HG03571 (cell line): ENCODE results near the gene CHD2.
A peak's percentile ranks its signal among the peaks of the same experiment; 100 is the strongest.

ENCODE experiments used
- ATAC-seq: cut with Tn5 transposase; IDR thresholded peaks from one replicate; pipeline ENCODE4 v1.9.1; 2021; ENCODE audit not compliant: unreplicated experiment

The CHD2 gene

DNA sequence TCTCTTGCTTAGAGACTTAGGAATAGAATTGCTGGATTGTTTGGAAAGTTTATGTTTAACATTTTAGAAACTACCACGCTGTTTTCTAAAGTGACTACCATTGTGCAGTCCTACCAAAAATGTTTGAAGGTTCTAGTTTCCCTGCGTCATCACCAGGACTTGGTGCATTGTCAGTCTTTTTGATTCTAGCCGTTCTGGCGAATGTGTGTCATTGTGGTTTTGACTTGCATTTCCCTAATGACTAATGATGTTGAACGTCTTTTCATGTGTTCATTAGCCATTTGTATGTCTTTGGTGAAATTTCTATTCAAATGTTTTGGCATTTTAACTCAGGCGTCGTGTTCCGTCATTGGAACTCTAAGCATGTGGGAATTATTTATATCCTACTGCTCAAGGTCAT lies 58.0 kb downstream of the CHD2 start:
- ATAC-seq = no peak

DNA sequence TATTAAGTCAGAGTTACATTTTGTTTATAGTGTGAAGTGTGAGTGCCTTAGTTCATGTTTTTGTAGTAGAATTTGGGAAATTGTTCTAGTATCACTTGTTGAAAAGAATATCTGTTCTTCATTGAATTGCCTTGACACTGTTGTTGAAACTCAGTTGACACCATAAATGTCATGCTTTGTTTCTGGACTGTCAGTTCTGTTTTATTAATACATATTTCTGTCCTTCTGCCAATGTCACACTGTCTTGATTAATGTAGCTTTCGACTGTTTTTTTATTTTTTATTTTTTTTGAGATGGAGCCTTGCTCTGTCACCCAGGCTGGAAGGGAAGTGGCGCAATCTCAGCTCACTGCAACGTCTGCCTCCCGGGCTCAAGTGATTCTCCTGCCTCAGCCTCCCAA lies 59.1 kb downstream of the CHD2 start:
- ATAC-seq = no peak

DNA sequence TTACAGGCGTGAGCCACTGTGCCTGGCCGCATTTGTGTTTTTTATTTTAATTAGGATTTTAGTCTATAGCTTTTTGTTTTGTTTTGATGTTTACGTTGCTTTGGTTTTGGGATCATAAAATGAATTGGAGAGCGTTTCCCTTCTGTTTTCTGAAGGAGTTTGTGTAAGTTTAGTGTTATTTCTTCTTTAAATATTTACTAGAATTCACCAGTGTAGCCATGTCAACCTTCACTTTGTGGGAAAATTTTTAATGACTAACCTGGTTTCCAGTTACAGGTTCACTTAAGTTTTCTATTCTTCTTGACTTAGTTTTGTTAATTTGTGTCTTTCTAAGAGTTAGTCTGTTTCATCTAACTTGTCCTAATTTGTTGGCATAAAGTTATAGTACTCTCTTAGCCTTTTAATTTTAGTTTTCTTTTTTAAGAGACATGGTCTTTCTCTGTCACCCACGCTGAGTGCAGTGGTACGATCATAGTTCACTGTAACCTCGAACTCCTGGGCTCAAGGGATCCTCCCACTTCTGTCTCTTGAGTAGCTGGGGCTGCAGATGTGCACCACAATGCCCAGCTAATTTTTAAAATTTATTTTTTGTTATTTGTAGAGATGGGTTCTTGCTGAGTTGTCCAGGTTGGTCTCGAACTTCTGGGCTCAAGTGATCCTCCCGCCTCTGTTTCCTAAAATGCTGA lies 61.0 kb downstream of the CHD2 start:
- no peak for ATAC-seq

DNA sequence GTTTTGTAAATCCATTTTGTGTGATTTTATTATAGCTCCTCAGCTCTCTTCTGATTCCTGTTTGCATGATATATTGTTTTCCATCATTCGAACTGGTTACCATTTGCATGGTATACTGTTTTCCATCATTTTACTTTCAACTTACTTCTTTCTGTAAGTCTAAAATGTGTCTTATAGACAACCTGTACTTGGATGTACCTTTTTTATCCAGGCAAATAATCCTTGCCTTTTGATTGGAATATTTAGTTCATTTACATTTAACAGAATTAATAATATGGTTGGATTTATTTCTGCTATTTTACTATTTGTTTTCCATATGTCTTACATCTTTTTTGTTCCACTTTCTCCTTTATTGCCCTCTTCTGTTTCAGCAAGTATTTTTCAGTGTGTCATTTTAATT lies 62.8 kb downstream of the CHD2 start:
- ATAC-seq = no peak

DNA sequence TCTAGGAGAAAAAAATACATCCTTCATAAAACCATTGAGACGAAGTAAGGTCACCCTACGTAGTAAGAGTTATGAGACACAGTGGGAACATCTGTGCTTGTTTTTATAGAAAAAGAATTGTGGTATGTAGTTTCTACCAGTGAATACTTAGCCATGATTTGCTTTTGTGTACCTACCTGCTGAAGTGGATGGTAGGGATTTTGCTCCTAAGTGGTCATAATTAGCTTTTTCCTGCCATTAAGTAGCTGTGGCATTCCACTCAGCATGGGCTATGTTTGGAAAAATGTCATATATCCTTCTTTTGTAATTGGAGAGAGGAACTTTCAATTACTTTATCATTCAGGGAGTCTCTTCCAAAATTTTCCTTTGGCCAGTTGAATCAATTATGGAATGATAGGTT lies 63.7 kb downstream of the CHD2 start:
- no peak for ATAC-seq

DNA sequence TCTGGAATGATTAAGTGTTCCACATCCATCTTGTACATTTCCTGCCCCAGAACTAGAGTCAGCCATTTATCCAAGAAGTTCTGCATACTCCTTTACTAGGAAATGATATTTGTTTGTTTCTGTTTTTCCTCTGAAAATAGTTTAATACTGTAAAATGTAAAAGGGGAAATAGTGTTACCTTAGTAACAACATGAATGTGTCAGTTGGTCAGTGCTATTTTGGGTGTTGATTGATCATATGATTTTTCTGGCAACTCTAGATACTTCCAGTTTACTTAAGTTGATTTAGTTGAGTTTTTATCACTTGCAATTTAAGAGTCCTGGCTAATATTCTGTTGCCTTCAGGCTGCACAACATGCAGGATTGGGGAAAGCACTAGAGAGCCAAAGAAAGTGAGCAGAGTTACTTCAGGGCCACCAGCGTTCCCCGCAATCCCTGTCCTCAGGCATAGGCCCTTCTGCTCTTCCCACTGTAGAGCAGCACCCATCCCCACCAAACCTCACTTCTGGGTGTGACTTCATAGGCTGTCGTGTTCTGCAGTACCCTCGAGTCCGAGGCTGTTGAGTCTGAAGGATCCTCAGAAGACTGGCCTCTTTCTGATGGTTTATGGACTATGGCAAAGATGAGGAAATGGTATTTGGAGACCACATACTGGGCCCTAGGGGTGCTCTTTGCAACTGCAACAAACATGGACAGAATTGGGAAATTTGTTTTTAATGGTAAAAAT lies 69.0 kb downstream of the CHD2 start:
- no peak for ATAC-seq

DNA sequence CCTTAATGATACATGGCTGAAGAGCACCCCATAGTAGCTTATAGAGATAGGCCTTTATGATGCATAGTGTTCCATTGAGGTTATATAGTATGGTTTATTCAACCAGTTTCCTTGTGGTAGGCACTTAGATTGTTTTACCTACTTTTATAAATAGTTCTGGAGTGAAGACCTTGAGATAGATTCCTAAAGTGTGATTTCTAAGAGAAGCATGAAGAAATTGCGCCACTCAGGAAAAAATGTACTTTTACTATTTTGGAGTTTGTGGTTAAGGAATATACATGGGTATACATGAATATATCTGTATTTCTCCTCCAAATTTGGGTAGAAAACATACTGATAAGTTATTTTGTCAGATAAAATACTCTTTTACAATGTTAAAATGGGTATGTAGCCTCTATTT lies 70.5 kb downstream of the CHD2 start:
- ATAC-seq = no peak

DNA sequence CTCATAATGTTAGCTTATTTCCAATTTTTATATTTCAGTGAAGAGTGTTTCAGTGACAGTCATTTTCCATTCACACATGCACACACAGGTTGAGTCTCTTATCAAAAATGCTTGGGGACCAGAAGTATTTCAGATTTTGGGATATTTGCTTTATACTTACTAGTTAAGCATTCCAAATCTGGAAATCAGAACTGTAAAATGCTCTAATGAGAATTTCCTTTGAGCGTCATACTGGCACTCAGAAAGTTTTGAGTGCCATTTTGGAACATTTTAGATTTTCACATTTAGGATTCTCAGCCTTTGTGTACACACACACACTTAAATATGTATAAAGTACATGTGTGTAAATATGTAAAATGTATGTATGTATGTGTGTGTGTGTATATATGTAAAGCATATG lies 71.0 kb downstream of the CHD2 start:
- no peak for ATAC-seq

DNA sequence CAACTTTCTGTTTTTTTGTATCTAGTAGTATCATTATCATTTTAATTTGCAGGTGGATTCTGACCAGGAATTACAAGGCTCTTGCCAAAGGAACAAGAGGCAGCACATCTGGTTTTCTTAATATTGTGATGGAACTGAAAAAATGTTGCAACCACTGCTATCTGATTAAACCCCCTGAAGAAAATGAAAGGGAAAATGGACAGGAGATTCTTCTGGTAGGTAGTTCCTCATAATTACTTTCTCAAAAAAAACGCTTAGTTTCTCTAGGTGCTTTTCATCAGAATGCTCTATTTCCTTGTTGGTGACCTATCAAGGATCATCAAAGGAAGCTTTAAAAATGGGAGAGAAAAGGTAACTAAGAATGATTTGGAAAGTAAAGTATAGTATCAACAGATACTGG lies 71.6 kb downstream of the CHD2 start:
- ATAC-seq = no peak

DNA sequence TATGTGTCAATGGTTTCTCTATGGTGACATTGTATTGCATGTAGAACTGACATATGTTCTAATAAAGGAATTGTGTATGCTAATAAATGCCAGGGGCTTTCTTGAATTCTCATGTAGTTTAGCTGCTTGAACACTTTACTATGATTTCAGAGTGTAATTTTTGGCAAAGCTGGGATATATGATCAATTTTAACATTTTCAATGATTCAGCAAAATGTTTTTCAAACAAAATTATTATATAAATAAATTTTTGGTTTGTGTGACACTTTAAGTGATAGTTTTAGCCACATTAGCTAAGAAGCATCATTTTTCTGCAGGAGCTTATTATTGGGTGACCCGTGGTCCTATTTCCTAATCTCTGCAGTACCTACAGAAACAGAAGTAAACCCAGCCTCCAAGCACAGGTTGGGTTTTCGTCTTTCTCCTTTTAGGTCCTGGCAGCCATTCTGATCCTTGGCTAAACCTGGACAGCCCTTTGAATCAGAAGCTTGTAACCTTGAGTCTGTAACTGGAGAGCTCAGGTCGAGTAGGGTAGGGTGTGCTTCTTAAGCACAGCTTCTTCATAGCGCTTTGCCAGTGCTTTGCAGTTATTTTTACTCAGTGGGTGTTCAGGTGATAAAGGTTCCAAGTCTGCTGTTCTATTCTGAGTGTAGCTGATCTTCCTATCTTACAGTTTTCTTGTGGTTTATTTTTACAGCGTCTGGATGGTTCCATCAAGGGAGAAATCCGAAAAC lies 74.2 kb downstream of the CHD2 start:
- ATAC-seq = no peak

DNA sequence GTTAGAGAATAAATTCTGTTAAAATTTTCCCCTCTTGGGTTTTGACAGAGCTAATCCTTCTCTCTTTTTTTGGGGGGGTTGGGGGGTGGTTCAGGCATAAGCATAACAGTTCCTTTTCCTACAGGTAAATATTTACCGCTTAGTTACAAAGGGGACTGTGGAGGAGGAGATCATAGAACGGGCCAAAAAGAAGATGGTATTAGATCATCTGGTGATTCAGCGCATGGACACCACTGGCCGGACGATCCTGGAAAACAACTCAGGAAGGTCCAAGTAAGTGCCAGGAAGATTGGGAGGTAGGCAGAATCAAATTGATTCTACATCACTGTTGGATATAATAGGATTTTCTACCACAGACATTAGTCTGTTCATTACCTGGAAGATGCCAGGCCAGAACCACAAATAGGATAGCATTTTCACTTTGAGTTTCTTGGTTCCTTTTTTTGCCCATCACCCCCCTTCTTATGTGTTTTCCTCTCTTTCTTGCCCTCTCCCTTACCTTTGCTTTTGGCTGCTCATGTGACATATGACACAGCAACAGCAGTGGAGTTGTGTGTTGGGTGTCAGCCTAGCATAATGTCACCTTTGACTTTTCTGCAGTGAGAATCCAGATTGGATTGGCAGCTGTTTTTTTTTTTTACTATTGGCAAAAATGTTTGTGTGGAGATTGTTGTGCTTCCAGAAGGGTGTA lies 79.0 kb downstream of the CHD2 start:
- no peak for ATAC-seq

DNA sequence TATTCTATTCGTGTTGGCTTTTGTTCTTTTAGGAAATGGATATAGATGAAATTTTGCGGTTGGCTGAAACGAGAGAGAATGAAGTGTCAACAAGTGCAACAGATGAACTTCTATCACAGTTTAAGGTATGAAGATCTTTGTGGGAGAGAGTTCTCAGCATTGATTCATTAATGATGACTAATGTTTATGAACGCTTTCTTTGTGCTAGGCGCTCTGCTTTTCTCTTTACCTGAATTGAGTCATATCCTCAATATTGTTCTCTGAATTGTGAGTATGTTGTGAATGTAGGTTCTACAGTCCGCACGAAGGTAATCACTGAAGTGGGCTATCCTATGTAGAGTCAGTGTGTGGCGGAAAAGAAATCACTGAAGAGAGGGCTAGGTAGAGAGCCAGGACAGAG lies 81.2 kb downstream of the CHD2 start:
- ATAC-seq = no peak

DNA sequence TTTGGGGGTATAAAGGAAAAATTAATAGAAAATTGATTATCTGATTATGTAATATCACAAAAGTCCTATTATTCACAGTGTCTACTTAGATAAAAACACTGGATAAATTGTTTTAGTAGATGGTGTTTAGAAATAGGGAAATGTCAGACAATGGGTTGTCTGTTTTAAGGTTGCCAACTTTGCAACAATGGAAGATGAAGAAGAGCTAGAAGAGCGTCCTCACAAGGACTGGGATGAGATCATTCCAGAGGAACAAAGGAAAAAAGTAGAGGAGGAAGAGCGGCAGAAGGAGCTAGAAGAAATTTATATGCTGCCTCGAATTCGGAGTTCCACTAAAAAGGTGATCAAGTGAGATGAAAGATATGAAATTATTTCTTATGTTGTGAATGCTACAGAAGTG lies 84.0 kb downstream of the CHD2 start:
- ATAC-seq = no peak

DNA sequence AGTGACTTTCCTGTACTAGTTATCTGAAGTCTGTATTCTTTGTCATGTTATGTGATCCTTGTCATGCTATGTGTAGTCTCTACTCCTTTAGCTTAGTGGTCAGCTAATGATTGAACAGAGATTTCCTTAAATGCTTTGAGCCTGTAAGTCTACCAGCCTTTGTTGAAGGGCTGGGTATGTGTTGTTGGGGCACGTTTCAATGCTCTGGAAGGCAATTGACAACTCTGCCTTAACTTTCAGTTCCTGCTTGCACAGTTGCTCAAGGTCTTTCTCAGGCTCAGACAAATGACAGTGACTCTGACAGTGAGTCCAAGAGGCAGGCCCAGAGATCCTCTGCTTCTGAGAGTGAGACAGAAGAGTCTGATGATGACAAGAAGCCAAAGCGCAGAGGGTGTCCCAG lies 89.3 kb downstream of the CHD2 start:
- ATAC-seq = peak; percentile 63

DNA sequence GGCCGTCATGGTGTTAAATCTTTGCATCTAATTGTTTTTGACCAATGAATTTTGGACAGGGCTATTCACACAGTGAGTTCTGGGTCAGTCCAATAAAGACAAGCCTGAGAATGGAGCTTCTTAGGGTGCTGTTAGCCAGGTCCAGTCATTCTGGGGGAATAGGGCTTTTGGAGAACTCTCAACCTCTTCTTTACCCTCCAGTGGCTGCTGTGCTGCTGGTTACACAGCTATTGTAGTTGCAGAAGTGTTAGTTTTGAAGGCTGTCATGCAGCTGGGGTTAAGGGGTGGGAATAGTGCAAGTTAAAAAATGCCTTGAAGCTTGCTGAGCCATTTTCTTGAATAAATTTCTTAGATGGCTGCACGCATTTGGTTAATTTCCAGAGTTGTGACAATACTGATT lies 89.9 kb downstream of the CHD2 start:
- no peak for ATAC-seq

DNA sequence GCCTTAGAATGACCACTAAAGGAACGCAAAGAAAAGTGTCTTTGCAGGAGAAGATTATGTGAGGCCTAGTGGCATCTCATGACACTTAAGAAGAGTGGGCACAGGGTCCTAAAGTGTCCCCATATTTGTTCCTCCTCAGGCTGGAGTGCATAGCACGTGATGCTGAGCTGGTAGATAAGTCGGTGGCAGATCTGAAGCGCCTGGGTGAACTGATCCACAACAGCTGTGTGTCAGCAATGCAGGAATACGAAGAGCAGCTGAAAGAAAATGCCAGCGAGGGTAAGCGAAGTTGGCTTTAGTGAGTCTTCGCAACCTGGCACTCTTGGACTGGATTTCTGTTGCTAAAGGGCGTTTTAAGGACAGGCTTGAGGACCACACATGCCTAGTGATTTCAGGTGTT lies 92.6 kb downstream of the CHD2 start:
- ATAC-seq = no peak

DNA sequence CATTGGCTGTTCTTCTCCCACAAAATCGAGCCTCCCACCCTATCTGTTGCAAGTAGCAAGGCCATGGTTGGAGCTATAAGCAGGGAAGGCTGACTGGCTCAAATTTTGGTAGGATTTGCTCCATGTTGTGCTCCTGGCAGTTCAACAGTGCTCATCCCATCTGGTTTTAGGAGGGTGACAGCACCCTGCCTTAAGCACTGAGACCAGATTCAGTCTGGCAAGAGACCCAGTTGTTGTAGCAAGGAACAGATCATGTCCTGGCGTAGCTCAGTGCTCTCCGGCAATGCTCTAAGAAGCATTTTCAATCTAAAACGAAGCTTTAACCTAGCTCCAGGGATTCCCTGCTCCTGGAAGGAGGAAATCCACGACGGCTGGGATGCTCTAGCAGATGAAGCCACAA lies 97.7 kb downstream of the CHD2 start:
- no peak for ATAC-seq

DNA sequence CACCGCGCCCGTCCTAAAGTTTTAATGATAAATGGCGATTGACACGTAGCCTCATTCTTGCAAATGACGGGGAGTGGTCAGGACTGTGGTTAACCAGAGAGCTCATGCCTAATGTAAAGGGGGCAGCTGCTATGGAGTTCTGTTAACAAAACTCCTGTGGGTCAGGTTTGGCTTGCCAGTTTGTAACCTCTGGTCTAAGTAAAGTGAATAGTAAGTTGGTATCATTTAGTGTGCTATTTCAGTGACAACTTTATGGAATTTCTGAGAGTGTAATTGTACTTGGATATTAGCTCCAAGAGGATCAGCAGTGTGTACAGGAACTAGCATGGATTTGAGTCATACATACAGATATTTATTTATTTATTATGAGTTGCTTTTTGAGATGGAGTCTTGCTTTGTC lies 101.0 kb downstream of the CHD2 start:
- no peak for ATAC-seq

DNA sequence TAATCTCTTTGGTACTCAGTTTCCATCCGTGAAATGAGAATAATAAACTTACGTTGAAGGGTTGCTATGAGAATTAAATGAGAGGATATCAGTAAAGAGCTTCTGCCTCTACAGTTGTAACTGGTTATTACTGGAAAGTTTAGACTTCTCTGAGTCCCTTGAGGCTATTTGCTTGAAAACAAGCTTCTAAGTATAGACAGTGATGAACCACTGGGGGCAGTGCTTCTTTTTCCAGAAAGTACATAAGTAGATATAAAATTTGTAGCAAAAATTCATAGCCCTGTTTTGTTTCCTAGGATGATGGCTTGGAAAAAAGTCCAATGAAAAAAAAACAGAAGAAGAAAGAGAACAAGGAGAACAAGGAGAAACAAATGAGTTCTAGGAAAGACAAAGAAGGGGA lies 101.8 kb downstream of the CHD2 start:
- no peak for ATAC-seq

DNA sequence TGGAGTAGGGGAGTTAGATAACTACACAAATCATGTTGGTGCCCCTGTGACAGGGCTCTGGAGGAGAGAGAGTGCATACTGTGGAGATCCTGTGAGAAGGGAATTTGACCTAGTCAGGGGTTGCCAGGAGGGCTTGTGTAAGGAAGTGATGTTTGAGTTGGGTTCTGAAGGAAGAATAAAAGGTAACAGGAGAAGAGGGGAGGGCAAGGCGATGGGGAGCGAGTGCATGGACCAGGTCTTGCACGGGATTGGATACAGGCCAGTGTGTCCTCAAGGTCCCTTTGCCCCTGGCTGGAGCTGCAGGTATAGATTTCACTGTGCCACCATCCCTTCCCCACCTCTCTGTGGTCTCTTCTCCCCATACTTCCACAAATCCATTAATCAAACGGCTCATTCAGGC lies 105.0 kb downstream of the CHD2 start:
- no peak for ATAC-seq

DNA sequence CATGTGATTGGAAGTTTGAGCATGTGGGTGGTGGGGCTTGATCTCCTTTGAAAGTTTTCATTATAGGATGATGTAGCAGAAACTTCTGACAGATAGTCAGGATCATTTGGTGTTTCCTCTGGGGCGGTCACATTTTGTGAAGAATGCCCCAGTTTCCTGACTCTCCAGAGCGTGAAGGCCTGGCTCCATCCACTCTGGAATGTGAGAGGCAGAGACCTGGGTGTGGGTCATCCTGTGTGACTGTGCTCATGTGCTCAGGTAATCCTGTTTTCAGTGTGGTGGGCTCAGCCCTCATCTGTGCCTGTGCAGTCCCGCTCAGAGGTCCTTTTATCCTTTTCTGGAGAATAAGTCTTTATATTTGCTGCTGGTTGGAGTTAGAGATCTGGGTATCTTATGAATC lies 107.9 kb downstream of the CHD2 start:
- no peak for ATAC-seq

DNA sequence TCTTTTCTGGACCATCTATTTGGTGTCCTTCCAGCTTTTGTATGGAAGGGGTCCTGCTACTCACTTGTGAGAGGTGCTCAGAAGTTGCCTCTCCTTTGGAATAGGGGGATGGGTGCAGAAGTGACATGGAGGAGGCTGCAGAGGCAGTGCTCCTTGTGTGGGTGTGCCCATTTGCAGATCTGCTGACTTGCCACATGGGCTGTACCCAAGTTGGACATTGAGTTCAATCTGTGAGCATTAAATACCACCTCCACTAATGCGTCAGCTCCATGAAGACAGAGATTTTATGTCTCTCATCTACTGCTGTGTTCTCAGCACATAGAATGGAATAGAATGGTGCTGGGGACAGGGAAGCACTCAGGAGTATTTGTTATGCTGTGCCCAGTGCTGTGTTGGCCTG lies 112.7 kb downstream of the CHD2 start:
- no peak for ATAC-seq
